Stimulated activated CD4-positive, alpha-beta T cell treated with anti-CD3 and anti-CD28 coated beads, TNF-alpha, amount 100 ng/mL, for 4 hours (primary cell): ENCODE measurements around the gene OPCML.

ENCODE experiments used
- DNase-seq, 3 experiments: peaks; one replicate each; pipeline ENCODE4 v3.0.0-alpha.2; 2020; ENCODE audit warnings: low read depth in 3 of 3

OPCML gene

DNA sequence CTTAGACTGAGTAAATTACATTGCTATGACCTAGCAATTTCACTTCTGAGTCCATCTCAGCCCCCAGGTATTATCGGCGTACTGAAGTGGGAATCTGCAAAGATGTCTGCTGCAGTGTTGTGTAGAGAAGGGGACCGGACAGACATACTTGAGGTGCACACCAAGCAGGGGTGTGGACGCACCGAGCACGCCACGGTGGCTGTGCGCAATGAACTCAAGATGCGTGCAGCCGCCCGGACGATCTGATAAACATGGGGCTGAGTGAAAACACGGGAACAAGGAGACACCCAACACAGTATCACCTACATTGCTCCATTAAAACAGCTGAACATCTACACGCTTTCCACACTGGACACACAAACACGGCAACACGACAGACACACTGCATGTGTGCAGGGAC is 454.3 kb downstream of the OPCML start:
- DNase-seq, result no peak

DNA sequence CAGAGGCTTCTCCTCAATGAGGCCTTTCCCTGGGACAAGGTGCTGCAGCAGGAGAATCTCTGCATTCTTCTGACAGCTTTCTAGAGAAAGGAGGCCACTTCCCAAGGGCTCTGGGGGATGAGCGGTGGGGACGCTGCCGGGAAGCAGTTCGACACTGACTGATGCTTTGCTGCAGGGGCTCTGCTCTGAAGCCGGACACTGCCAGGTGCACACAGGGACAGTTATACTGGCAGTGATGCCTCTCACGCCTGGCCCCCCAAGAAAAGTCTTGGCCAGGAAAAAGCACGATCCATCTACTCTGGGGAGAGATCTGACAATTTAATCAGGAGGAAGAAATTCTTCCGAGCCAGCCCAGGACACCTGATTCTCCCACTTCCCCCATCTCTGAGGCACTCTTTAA is 456.9 kb downstream of the OPCML start:
- DNase-seq, result no peak

DNA sequence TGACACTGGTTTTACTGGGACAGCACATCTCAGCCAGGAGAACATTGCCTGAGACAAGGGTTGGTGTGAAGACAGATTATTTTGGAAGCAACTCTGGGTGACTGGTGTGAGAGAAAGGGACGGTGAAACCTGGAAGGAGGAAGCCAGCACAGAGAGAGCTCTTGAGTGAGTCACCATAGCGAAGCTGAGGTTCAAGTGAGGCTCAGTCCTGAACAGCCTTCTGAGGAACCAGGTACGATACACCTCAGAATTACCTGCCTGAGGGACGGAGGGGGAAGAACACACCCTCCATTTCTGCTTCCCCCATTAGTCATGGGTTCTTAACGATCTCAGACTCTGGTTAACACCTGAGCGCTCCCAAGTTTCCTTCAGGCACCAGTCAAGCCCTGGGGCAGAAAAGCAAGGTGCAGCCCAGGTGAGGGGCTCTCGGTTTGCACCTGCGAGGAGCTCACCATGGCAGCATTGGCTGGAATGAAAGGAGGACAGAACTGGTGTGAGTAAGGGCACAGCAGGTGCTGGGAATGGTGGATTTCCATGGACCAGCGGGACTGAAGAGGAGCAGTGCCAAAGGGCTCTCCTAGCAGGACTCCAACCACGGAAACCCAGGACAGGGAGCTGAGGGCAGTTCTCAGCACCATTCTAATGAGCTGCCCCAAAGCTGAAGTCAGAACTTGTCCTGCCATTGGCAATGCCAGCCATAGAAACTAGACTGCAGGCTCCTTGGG is 459.3 kb downstream of the OPCML start:
- no peak for DNase-seq

- no peak for DNase-seq
These were observed 459.9 kb downstream of the OPCML start for GRCh38 chr11:133072378-133072777.

DNA sequence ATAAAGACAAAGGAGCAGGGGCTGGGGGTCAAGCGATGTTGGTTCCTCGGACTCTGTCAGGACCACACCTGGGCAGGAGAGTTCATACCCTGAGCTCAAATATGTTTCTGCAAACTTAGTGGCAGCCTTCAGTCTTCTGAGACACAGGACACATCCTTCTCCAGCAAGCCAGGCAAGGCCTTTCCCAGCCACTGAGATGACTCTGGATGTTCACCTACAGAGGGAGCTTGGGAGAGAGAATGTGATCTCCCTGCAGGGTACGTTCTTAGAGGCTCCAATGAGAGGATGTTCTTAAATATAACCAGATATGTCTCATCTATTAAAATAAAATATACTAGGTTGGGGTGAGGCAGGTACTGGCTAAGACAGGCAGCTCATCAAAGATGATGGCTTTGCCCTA is 461.5 kb downstream of the OPCML start:
- no peak for DNase-seq

DNA sequence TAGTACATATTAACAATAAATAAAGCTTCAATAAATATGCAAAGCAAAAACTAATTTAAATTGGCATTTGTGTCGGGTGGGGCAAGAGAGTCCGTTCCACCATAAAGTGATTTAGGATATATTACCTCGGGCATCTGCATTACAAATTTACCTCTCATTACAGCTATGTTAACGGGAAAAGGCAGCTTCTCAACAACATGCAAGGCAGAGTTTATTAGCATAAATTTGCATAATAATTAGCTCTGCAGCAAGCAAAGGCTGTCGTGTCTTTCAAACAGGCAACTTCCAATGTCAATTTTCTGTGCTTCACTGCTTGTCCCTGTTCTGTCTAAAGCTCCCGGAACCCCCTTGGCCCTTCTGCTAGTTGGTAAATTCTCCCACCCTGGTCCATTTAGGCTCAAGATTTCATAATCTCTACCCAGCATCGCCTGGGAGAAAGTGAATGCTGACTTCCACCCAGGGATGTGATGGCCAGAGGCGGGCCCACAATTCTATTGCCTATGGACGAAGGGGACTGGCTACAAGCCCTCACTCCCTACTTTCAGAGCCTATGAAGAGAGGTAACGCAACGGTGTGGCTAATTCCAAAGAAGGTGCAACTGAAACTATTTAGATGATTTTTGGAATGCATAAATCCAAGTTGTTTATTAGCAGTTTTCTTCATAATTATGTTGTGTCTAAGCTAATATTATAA is 462.1 kb downstream of the OPCML start:
- no peak for DNase-seq

DNA sequence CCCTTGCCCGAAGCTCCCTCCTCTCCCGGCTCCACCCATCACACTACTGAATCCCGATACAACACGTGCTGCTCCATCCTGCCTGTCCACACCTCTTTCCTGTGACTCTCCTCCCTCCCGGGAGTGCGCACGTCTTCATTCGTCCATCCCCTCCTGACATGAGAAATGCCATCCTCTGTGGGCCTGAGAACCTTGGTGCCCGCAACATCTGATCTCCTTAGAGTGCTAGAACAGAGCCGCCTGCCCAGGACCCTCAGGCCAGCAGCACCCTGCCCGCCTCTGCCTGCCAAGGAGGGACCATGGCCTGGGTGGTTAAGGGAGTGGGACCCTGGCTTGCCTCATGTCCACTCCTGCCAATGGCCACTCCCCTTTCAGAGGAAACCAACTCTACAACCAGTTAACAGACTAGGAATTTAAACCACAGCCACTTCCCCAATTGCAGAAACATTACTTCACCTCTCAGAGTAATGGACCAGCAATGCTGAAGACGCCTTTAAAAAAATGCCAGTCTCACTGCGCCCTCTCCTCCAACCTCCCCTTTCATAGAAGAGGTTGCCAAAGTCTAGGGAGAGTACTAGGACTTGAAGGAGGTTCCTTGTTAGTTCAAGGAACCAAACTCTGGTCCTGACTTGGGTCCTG is 466.3 kb downstream of the OPCML start:
- no peak for DNase-seq

GRCh38 chr11:133064961-133065360 is 467.3 kb downstream of the OPCML start:
- no peak for DNase-seq

GRCh38 chr11:133064152-133064877 is 468.0 kb downstream of the OPCML start:
- no peak for DNase-seq

GRCh38 chr11:133058501-133058900 is 473.8 kb downstream of the OPCML start:
- DNase-seq, result no peak

DNA sequence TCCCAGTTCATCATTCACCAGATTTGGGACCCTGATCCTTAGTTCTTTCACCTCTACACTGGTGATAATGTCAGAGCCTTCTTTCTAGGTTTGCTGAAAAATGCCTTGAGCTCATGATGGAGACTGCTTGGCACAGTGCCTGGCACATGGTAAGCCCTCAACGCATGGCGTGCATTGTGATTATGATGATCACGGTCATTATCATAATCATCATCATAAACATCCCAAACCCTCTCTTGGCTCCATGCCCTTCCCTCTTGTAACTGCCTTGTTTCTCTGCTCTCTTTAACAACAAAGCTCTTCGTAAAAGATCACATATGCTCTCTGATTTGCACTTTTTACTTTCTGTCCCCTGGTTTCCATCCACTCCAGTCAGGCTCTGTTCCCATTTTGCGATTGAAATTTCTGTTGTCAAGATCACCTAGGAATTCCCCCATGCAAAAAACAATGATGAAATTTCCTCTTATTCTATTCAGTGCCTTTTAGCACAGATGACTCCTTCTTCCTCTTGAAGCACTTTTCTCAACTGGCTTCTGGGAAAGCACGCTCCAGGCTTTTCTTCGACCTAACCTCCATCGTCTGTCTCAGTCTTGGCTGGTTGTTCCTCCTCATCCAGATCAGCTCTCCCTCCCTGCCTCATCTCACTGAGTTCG is 479.1 kb downstream of the OPCML start:
- no peak for DNase-seq

DNA sequence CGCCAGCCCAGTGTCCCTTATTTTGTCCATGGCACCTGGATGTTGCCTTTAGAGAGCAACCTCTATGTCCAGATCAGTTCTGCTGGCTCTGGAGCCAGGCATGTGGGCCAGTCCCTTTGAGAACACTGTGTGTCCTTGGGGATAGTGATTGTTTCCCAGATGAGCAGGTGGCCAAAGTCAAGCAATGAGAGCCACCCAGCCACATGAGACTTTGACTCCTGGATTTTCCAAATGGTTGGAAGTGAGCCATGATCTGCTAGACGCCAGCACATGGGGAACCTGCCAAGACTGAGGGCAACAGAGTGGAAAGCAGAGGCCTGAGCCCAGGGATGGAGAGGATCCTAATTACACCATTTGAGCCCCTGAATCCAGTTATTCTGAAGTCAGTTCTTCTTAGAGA is 479.8 kb downstream of the OPCML start:
- no peak for DNase-seq

GRCh38 chr11:133049244-133050019 is 482.9 kb downstream of the OPCML start:
- no peak for DNase-seq

DNA sequence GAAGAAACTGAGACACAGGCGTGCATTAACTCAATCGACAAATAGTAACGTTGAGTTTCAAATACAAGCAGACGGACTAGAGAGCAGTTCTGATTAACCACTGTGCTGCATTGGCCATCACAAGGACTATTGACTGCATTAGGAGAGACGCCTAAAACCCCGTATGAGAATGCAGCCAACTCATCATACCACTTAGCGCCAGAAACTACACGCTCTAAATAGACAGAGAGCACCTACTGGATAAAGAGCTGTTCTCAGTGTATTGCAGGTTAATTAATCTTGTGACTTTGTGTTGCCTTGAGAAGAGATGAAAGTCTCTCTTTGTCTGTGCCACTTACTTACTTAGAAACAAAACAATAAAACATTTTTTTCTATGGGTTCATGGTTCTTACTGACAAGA is 484.0 kb downstream of the OPCML start:
- no peak for DNase-seq

DNA sequence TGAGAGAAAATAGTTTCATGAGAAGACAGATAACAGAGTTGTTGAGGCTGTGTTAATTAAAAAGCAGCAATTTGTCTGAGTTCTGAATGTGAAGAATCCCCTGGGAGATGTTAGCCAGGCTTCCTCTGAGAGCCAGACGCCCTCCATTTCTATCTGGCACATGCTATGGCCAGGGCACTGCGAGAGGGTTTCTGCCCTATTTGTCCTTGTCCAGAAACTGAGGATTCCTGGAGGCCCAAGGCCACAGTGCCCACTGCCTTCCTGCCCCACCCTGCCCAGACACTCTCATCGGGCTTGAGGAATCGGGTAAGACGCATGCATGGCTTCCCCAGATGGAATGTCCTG is 484.6 kb downstream of the OPCML start:
- no peak for DNase-seq

GRCh38 chr11:133047036-133047770 is 485.1 kb downstream of the OPCML start:
- no peak for DNase-seq

- no peak for DNase-seq
These were observed 486.0 kb downstream of the OPCML start for GRCh38 chr11:133046252-133046651.

DNA sequence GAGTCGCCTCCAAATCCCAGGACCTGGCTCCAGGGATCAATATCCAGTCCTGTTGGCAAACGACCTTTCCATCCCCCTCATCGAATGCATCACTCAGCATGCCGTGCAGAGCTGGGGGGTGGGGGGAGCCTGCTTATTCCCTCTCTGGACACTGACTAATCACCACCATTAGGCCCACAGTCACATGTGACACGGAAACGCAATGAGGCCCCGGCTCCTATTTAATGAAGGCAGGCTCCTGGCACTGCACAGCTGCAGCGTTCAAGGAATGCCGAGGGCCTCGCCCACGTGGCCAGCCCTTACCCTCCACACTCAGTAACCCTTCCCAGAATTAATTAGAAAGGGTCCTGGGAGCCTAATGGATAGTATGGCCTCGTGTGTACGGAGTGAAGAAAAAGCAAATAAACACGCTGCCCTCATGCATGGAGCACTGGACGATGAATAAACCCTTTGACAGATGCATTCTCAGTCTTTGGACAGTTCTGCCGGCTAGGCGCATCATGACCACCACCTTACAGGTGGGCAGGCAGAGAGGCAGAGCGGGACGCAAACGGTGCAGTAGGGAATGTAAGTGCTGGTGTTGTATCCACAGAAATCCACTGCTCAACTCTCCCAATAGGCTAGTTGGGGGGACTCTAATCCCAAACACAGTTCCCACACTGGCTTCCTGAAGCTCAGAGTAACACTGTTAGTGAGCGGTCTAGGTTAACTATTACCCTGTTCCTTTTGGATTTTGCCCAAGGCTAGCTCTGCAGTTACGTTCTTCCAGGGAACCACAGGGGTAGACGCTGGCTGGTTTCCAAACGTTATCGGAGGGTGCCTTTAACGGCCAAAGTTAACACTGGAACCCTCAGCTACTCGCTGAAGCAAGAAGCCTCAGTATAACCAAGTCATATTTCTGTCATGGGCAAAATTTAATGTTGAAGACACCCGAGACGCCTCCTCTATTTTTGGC is 490.1 kb downstream of the OPCML start:
- DNase-seq, result no peak

DNA sequence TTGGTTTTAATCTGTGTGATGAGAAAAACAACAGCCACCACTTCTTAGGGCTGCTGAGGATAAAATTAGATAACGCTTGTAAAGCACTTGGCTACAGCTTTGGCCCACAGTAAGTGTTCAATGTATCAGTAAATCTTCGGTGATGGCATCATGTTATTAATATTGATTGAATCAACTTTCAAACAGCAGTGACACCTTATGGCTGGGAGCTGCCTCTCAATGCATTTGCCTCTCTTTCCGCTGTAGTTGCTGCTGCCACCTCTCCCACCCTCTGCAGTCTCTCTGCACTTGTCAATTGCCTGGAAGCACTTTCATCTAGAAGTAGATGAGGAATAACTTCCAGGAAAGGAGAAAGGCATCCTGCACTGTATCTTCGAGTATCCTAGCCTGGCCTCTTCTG is 491.1 kb downstream of the OPCML start:
- DNase-seq, result no peak
